OCI-LY3 (cell line): Measurements from ENCODE around the gene SLC9A7.
"Not testable (repeated sequence)": the region's sequence is repeated elsewhere in the genome, so short reads cannot be mapped to it uniquely, and the experiment has no call there.

Experiments
- H2AFZ ChIP-seq: fragments of 200-600, 300-600 bp; shearing (Covaris generic); 2 replicates; pipeline ENCODE4 v1.6.0; 2014; ENCODE audit warnings: antibody characterized with exemption, low read depth, low read length
- H3K27ac ChIP-seq: fragments of 200-600, 300-600 bp; sonication (generic); 2 replicates; pipeline ENCODE4 v1.5.1; 2014; ENCODE audit warnings: mild to moderate bottlenecking, low read length, moderate library complexity, mixed read lengths
- H3K27me3 ChIP-seq: fragments of 200-600, 300-600 bp; sonication (generic); 2 replicates; pipeline ENCODE4 v1.6.1; 2014; ENCODE audit warnings: low read depth, low read length, mixed read lengths
- H3K36me3 ChIP-seq: fragments of 200-600, 300-600 bp; sonication (generic); replicated peaks from 2 replicates; pipeline ENCODE3; 2014; ENCODE audit warnings: low read depth, low read length, mixed read lengths
- H3K4me1 ChIP-seq: fragments of 300-600, 200-600 bp; sonication (generic); 2 replicates; pipeline ENCODE4 v1.6.1; 2014; ENCODE audit warnings: low read length, mixed read lengths
- H3K4me2 ChIP-seq: fragments of 200-600, 300-600 bp; sonication (generic); 2 replicates; pipeline ENCODE4 v1.6.1; 2014; ENCODE audit warnings: low read length, mixed read lengths
- H3K4me3 ChIP-seq: fragments of 300-600, 200-600 bp; sonication (generic); 2 replicates; pipeline ENCODE4 v1.5.1; 2014; ENCODE audit warnings: antibody characterized with exemption, mild to moderate bottlenecking, low read length, moderate library complexity
- H3K79me2 ChIP-seq: fragments of 300-600, 200-600 bp; shearing (Covaris generic); 2 replicates; pipeline ENCODE4 v1.6.1; 2014; ENCODE audit warnings: mild to moderate bottlenecking, low read length, mixed read lengths
- H3K9ac ChIP-seq: fragments of 300-600, 200-600 bp; shearing (Covaris generic); 2 replicates; pipeline ENCODE4 v1.6.0; 2014; ENCODE audit warnings: mild to moderate bottlenecking, low read length, moderate library complexity
- H3K9me3 ChIP-seq: fragments of 200-600, 300-600 bp; shearing (Covaris generic); 2 replicates; pipeline ENCODE4 v1.6.1; 2014; ENCODE audit warnings: low read length, mixed read lengths; ENCODE audit not compliant: insufficient read depth
- H4K20me1 ChIP-seq: fragments of 200-600, 300-600 bp; sonication (generic); 2 replicates; pipeline ENCODE4 v1.6.1; 2016; ENCODE audit warnings: low read length, mixed read lengths; ENCODE audit not compliant: insufficient read depth
- CTCF ChIP-seq: fragments of 200-600, 300-600 bp; sonication (generic); IDR thresholded peaks from 2 replicates; pipeline ENCODE4 v1.5.1; 2014; ENCODE audit warnings: antibody characterized with exemption, low read length, low read depth
- EZH2phosphoT487 ChIP-seq: fragments of 200-600 bp; shearing (Covaris generic); IDR thresholded peaks from 2 replicates; pipeline ENCODE4 v1.6.1; 2018; ENCODE audit warnings: antibody characterized with exemption, mixed run types, low read depth

SLC9A7 gene

GRCh38 chrX:46793386-46794143 lies 34.6 kb upstream of the SLC9A7 start:
- Histone ChIP-seq H2AFZ (no peak overlapping the region), H3K9ac (no peak overlapping the region), H3K9me3 (no peaks in the 10 kb centered on the region), H3K27me3 (0 out of 2 replicates have a peak, but pooled peaks cover 5% of the 10 kb centered on the region), H4K20me1 (0 out of 2 replicates have a peak, but pooled peaks cover 2% of the 10 kb centered on the region), H3K36me3 (no peaks in the 10 kb centered on the region), H3K4me3 (peak overlapping the region; percentile 48), H3K79me2 (no peaks in the 10 kb centered on the region), H3K4me2 (peak overlapping the region; percentile 70), H3K27ac (no peak overlapping the region), H3K4me1 (peaks cover 22% of the 10 kb centered on the region)
- no peak for TF ChIP-seq CTCF
- TF ChIP-seq EZH2phosphoT487: no peak

GRCh38 chrX:46792810-46793188 lies 33.9 kb upstream of the SLC9A7 start:
- H3K79me2 ChIP-seq: no peaks in the 10 kb centered on the region
- H3K9me3 ChIP-seq: no peaks in the 10 kb centered on the region
- H3K27me3 ChIP-seq: 0 out of 2 replicates have a peak, but pooled peaks cover 5% of the 10 kb centered on the region
- no peaks in the 10 kb centered on the region for H3K36me3 ChIP-seq
- H3K9ac ChIP-seq: no peak overlapping the region
- peak overlapping the region; percentile 70 for H3K4me2 ChIP-seq
- H3K4me1 ChIP-seq: peaks cover 22% of the 10 kb centered on the region
- 0 out of 2 replicates have a peak, but pooled peaks cover 2% of the 10 kb centered on the region for H4K20me1 ChIP-seq
- H3K27ac ChIP-seq: no peak overlapping the region
- no peak overlapping the region for H2AFZ ChIP-seq
- no peak for TF ChIP-seq CTCF
- TF ChIP-seq EZH2phosphoT487: no peak
- peak overlapping the region; percentile 48 for H3K4me3 ChIP-seq

- H3K9ac ChIP-seq: no peak overlapping the region
- no peak overlapping the region for H2AFZ ChIP-seq
- H3K27ac ChIP-seq: no peak overlapping the region
- peaks cover 22% of the 10 kb centered on the region for H3K4me1 ChIP-seq
- peak overlapping the region; percentile 48 for H3K4me3 ChIP-seq
- 0 out of 2 replicates have a peak, but pooled peaks cover 5% of the 10 kb centered on the region for H3K27me3 ChIP-seq
- 0 out of 2 replicates have a peak, but pooled peaks cover 2% of the 10 kb centered on the region for H4K20me1 ChIP-seq
- no peaks in the 10 kb centered on the region for H3K36me3 ChIP-seq
- H3K9me3 ChIP-seq: no peaks in the 10 kb centered on the region
- H3K4me2 ChIP-seq: peak overlapping the region; percentile 70
- no peak for TF ChIP-seq CTCF
- no peak for TF ChIP-seq EZH2phosphoT487
- no peaks in the 10 kb centered on the region for H3K79me2 ChIP-seq
Measured at GRCh38 chrX:46791927-46792809, 33.2 kb upstream of the SLC9A7 start.

GRCh38 chrX:46788902-46789301 lies 30.0 kb upstream of the SLC9A7 start:
- no peak for TF ChIP-seq CTCF
- no peak for TF ChIP-seq EZH2phosphoT487
- Histone ChIP-seq H3K36me3 (no peaks in the 10 kb centered on the region), H4K20me1 (0 out of 2 replicates have a peak, but pooled peaks cover 2% of the 10 kb centered on the region), H3K27me3 (0 out of 2 replicates have a peak, but pooled peaks cover 5% of the 10 kb centered on the region), H3K27ac (no peak overlapping the region), H3K4me2 (no peak overlapping the region), H3K4me3 (no peak overlapping the region), H3K79me2 (no peaks in the 10 kb centered on the region), H3K9me3 (no peaks in the 10 kb centered on the region), H3K4me1 (peaks cover 22% of the 10 kb centered on the region), H2AFZ (no peak overlapping the region), H3K9ac (no peak overlapping the region)

GRCh38 chrX:46784437-46784836 lies 25.5 kb upstream of the SLC9A7 start:
- H3K4me2 ChIP-seq, H3K4me3 ChIP-seq, H3K9me3 ChIP-seq, H4K20me1 ChIP-seq, H3K27ac ChIP-seq, H3K27me3 ChIP-seq, H3K36me3 ChIP-seq, H2AFZ ChIP-seq, H3K79me2 ChIP-seq, H3K9ac ChIP-seq, H3K4me1 ChIP-seq: not testable (repeated sequence)
